Gastrocnemius medialis (tissue), 4 donors: ENCODE data around the gene B3GAT1. TPM values are rescaled to one million over a fixed set of nuclear protein-coding genes. Genes with fewer than 3 reads are reported as not detected.

Source experiments
- ATAC-seq, 2 donors: fragments of 150-250 bp; one replicate each; pipeline ENCODE4 v1.9.1; 2016
- DNase-seq, 2 donors: peaks; one replicate each; pipeline ENCODE4 v3.0.0-alpha.2; 2019
- H3K27ac ChIP-seq, 4 donors: fragments of 200-600 bp; sonication (generic); 1 replicate in 1 of 4; 2 replicates in 3 of 4; pipeline ENCODE4 v1.5.1; 2016 to 2018; ENCODE audit warnings: mild to moderate bottlenecking in 2 of 4, moderate library complexity in 1 of 4
- H3K27me3 ChIP-seq, 3 donors: fragments of 200-600 bp; sonication (generic) in 2 of 3; 1 replicate in 1 of 3; 2 replicates in 2 of 3; pipeline versions ENCODE4 v1.5.1 to v1.6.0; 2016 to 2019; ENCODE audit warnings: mild to moderate bottlenecking in 1 of 3, moderate library complexity in 1 of 3
- H3K36me3 ChIP-seq, 2 donors: fragments of 200-600 bp; sonication (generic) in 1 of 2; one replicate each; pipeline ENCODE4 v1.5.1; 2017 to 2018
- H3K4me1 ChIP-seq, 2 donors: fragments of 200-600 bp; sonication (generic) in 1 of 2; one replicate each; pipeline ENCODE4 v1.5.1; 2016 to 2017; ENCODE audit warnings: mild to moderate bottlenecking in 2 of 2
- H3K4me3 ChIP-seq, 4 donors: fragments of 200-600 bp; sonication (generic) in 3 of 4; 1 replicate in 1 of 4; 2 replicates in 3 of 4; pipeline ENCODE4 v1.5.1; 2016 to 2019; ENCODE audit warnings: mild to moderate bottlenecking in 2 of 4
- H3K9me3 ChIP-seq, 3 donors: fragments of 200-600 bp; sonication (generic) in 2 of 3; 1 replicate in 1 of 3; 2 replicates in 2 of 3; pipeline ENCODE4 v1.5.1; 2016 to 2019
- CTCF ChIP-seq, 5 experiments: fragments of 450-650 bp in 3 of 5; fragments of 200-600 bp in 2 of 5; sonication (generic) in 2 of 5; IDR thresholded peaks in 4 of 5; conservative IDR thresholded peaks in 1 of 5; 1 replicate in 4 of 5; 2 replicates in 1 of 5; pipeline ENCODE4 v1.5.1; 2016 to 2019; ENCODE audit warnings: antibody characterized with exemption in 5 of 5, mild to moderate bottlenecking in 3 of 5, moderate library complexity in 3 of 5
- POLR2A ChIP-seq, 2 donors: fragments of 450-650 bp; IDR thresholded peaks; one replicate each; pipeline ENCODE4 v1.6.1; 2017; ENCODE audit warnings: antibody characterized with exemption in 2 of 2, mild to moderate bottlenecking in 2 of 2, moderate library complexity in 2 of 2
- in situ Hi-C, 4 donors: fragments of 200-750 bp; cut with MboI; loops; one replicate each; pipeline versions ENCODE4 v1.15.0 to v1.8.0; 2017; ENCODE audit warnings: low sequenced_read_pairs in 4 of 4
- intact Hi-C: fragments of 100-400 bp; cut with DNase I; formaldehyde crosslinking; loops from one replicate; pipeline ENCODE4 v1.15.1; 2023; ENCODE audit warnings: low total_unique reads
- total RNA-seq, 4 donors: library from RNA; depleted of rRNA; stranded (reverse); fragments of >200 nt; gene quantifications; one replicate each; pipeline versions ENCODE4 v1.1.0 to v1.2.3, GENCODE V29; 2016

B3GAT1 gene
- total RNA-seq, 4 donors from 2014 or later, result 0.10 TPM; not detected in 3

- Histone ChIP-seq H3K4me3 (no peak overlapping the region), H3K27me3 (no peaks in the 10 kb centered on the region), H3K36me3 (no peaks in the 10 kb centered on the region), H3K4me1 (no peaks in the 10 kb centered on the region), H3K27ac (no peak overlapping the region), H3K9me3 (no peaks in the 10 kb centered on the region)
- in situ Hi-C loops, result no loop called here
- no peak for TF ChIP-seq CTCF (IDR thresholded peaks at IDR 0.05 in 4 of 5, conservative IDR thresholded peaks at IDR 0.05 in 1 of 5)
- TF ChIP-seq POLR2A (IDR thresholded peaks at IDR 0.05), result no peak
- DNase-seq (no peak), ATAC-seq (no peak)
- intact Hi-C loops, result no loop called here
Measured at GRCh38 chr11:134349109-134349801, 62.8 kb downstream of the B3GAT1 start.

GRCh38 chr11:134347441-134347840 lies 64.6 kb downstream of the B3GAT1 start:
- in situ Hi-C loops, result no loop called here
- Histone ChIP-seq H3K27me3 (no peaks in the 10 kb centered on the region), H3K9me3 (no peaks in the 10 kb centered on the region), H3K36me3 (no peaks in the 10 kb centered on the region), H3K27ac (no peak overlapping the region), H3K4me3 (no peak overlapping the region), H3K4me1 (no peaks in the 10 kb centered on the region)
- TF ChIP-seq POLR2A (IDR thresholded peaks at IDR 0.05), result no peak
- TF ChIP-seq CTCF (IDR thresholded peaks at IDR 0.05 in 4 of 5, conservative IDR thresholded peaks at IDR 0.05 in 1 of 5), result no peak
- DNase-seq, result no peak
- ATAC-seq, result no peak
- intact Hi-C loops, result no loop called here

GRCh38 chr11:134346976-134347350 lies 65.1 kb downstream of the B3GAT1 start:
- intact Hi-C loops (no loop called here), in situ Hi-C loops (no loop called here)
- no peaks in the 10 kb centered on the region for H3K4me1 ChIP-seq
- no peak overlapping the region for H3K27ac ChIP-seq
- H3K36me3 ChIP-seq, result no peaks in the 10 kb centered on the region
- DNase-seq, result no peak
- TF ChIP-seq POLR2A (IDR thresholded peaks at IDR 0.05), result no peak
- TF ChIP-seq CTCF (IDR thresholded peaks at IDR 0.05 in 4 of 5, conservative IDR thresholded peaks at IDR 0.05 in 1 of 5), result no peak
- H3K4me3 ChIP-seq, result no peak overlapping the region
- no peak for ATAC-seq
- H3K27me3 ChIP-seq, result no peaks in the 10 kb centered on the region
- no peaks in the 10 kb centered on the region for H3K9me3 ChIP-seq

DNA sequence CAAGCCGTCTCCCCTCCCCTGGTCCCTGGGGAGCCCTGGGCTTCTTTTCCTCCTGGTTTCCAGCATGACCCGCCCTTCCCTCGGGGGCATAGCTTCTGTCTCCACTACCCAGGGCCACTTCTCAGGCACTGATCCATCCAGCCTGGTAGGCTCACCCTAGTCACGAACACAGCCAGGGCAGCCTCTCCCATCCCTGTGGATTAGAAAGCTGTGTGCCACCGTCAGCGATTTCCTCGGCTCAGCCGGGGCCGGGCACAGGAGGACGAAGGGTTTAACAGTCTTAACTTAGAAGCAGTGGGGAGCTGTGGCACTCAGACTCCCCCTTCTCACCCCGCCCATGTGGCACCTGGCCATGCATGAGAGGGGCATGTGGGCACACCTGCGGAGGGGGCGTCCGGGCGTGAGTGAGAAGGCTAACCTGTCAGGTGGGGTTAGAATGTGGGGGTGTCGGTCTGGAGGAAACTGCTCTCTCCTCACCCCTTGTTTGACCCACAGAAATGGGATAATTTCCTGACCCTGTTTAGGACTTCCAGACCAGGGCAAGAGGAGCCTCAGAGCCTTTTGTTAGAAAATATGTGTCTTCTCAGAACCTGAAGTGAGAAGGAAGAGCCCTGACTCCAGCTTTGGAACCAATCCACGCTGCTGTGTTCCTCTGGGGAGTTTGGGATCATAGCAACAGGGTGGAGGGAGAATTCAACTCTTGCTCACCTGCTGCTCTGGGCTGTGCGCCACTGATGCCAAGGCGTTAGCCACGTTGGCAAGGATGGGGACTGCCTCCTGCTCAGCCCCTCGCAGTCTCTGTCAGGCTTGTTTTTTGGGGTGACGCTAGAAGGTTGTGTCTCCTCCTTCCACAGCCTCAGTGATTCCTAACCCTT lies 65.7 kb downstream of the B3GAT1 start:
- no peaks in the 10 kb centered on the region for H3K36me3 ChIP-seq
- ATAC-seq (no peak), DNase-seq (no peak)
- H3K9me3 ChIP-seq, result no peaks in the 10 kb centered on the region
- H3K4me3 ChIP-seq, result no peak overlapping the region
- H3K4me1 ChIP-seq, result no peaks in the 10 kb centered on the region
- no peak for TF ChIP-seq CTCF (IDR thresholded peaks at IDR 0.05 in 4 of 5, conservative IDR thresholded peaks at IDR 0.05 in 1 of 5)
- no peak for TF ChIP-seq POLR2A (IDR thresholded peaks at IDR 0.05)
- H3K27ac ChIP-seq, result no peak overlapping the region
- in situ Hi-C loops (no loop called here), intact Hi-C loops (no loop called here)
- no peaks in the 10 kb centered on the region for H3K27me3 ChIP-seq
